NCI-H69 (cell line): ENCODE measurements around the gene SYS1.

Source experiments
- DNase-seq: peaks from one replicate; lab custom pipeline; 2025; lab: John Stamatoyannopoulos, UW

SYS1 gene

GRCh38 chr20:45387274-45387673 lies 24.3 kb downstream of the SYS1 start:
- DNase-seq, result no peak

- DNase-seq, result no peak
Observed at GRCh38 chr20:45390931-45391330, 28.0 kb downstream of the SYS1 start.

- no peak for DNase-seq
Observed at GRCh38 chr20:45391559-45391958, 28.6 kb downstream of the SYS1 start.

- DNase-seq, result no peak
Observed at GRCh38 chr20:45392733-45393132, 29.8 kb downstream of the SYS1 start.

DNA sequence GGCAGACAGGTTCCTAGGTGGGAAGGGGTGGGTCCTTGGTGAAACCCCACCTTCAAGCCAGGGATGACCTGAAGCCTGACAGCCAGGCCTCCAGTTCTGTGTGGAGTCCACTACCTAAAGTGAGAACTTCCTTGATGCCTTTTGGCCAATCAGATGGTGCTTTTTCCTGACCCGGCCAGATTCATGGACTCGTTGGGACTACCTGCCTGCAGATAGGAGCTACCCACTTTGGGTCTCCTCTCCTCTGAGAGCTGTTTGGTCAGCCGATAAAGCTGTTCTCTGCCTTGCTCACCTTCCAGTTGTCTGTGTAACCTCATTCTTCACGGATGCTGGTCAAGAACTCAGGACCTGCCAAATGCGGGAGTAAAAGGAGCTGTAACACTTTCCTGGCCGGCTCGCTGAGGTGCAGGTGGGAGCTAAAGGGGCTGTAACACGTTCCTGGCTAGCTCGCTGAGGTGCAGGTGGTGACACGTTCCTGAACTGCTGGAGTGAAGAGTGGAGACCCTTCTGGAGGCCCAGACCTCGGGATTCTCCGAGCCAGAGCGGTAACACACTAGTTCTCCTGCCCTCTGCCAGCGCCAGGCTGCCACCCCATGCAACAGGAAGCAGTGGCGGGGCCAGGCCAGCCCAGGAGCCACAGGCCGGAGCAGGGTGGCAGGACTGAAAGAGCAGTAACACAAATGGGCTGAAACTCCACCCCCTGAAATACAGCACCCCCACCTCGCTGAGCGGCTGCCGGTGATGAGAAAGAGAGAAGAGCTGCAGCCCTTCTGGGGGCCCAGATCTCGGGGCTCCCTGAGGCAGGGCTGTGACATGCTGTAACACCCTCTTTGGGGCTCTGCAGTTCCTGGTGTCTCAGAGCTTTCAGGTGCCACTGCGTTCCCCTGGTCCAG lies 31.5 kb downstream of the SYS1 start:
- DNase-seq, result no peak

- no peak for DNase-seq
Observed at GRCh38 chr20:45395114-45395415, 32.1 kb downstream of the SYS1 start.

GRCh38 chr20:45399018-45399417 lies 36.1 kb downstream of the SYS1 start:
- no peak for DNase-seq

DNA sequence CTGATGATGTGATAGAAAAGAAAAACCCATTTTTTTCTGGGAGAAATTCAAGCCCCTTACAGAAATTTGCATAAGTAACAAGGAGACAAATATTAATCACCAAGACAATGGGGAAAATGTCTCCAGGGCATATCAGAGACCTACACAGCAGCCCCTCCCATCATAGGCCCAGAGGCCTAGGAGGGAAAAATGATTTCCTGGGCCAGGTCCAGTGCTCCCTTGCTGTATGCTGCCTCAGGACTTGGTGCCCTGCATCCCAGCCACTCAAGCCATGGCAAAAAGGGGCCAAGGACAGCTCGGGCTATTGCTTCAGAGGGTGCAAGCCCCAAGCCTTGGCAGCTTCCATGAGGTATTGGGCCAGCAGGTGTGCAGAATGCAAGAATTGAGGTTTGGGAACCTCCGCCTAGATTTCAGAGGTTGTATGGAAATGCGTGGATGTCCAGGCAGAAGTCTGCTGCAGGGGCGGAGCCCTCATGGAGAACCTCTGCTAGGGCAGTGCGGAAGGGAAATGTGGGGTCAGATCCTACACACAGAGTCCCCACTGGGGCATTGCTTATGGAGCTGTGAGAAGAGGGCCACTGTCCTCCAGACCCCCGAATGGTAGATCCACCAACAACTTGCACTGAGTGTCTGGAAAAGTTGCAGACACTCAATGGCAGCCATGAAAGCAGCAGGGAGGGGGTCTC lies 37.5 kb downstream of the SYS1 start:
- DNase-seq, result no peak

GRCh38 chr20:45402946-45403345 lies 40.0 kb downstream of the SYS1 start:
- no peak for DNase-seq

DNA sequence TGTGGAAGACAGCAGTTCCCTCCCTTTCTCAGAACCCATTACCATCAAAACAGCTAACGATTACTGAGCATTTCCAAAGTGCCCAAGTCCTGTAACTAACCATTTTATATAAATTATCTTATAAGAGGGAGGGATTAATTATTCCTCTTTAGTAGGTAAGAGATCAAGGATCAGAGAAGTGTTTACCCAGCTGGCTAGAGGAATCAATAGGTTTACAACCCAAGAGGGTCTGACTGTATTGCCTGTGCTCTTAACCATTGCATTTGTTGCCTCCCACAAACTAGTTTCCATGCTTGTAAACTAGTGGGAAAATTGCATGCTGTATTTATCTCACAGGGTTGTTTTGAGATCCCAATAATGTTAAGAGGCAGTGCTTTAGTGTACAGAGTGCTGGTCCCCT lies 41.5 kb downstream of the SYS1 start:
- DNase-seq, result peak; percentile 7

DNA sequence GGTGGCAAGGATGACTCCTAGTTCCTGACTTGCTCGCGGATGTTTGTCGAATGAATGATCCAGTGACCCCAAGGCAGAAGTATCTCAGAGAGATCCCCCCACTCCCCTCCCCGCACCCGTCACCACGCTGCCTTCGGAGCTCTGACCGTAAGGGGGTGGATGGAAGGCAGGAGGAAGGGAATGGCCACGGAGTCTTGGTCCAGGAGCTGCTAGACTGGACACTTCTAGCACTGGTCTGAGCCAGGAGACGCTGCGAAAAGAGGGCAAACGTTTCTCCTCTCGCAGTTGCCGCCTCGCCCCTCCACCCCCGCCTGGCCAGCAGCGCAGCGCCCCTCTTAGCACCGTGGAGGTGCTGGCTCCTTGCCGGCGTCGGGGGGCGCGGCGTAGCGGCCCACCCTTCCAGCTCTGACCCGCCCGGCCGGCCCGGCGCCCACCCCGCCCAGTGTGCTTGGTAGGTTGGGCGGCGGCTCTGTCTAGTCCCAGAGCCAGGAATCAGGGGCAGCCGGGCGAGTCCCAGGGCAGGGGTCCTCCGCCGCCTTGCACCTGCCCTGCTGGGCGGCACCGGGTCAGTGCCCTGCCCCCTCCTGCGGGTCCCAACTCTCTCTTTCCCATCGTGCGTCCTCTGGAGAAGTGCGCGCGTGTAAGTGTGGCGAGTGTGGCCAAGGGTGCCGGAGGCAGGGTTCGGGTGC lies 42.8 kb downstream of the SYS1 start:
- DNase-seq, result peak; percentile 44

- peak; percentile 81 for DNase-seq
Observed at GRCh38 chr20:45406260-45407066, 43.5 kb downstream of the SYS1 start.

- peak; percentile 57 for DNase-seq
Observed at GRCh38 chr20:45407067-45407745, 44.2 kb downstream of the SYS1 start.

GRCh38 chr20:45407783-45408645 lies 45.1 kb downstream of the SYS1 start, which contains the start of gene DBNDD2:
Gene DBNDD2 (plus strand): TSS chr20:45408289. CDS start chr20:45408468, 179 bp downstream.
- DNase-seq, result no peak

DNA sequence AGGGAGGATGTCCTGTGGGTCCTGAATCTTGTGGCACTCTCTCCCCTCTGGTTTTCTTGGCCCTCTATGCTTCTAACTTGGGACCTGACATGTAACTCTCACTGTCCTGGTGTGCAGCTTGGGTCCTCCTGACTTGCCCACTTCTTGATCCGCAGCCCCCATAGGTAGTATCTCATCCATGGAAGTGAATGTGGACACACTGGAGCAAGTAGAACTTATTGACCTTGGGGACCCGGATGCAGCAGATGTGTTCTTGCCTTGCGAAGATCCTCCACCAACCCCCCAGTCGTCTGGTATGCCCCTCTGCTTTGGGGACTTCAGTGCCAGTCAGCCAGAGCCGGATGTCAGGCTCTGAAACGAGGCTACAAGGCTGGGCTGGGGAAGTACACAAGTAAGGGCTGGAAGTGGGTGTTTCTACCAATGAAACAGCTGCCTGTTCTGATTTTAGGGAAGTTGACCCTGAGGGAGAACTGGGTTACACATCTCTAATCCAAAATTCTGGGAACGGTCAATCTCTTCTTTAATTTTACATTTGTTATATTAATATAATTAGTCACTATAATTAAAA lies 45.8 kb downstream of the SYS1 start:
- DNase-seq, result no peak

GRCh38 chr20:45409521-45410272 lies 46.7 kb downstream of the SYS1 start:
- no peak for DNase-seq

DNA sequence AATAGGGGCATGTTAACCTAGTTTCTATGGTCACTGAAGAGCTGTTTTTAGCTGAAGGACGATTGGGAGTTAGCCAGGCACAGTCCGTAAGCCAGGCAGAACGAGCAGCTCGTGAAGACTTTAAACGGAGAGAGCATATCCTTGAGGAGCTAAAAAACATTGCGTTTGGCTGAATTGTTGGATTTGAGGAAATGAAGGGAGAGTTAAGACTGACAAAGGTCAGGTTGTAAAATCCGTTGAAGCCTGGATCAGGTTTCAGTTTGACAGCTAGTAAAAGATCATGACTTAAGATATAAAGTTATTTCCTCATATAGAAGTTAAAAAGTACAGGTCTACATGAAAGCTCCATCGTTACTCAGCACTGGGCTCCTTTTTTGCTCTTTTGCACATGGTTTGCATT lies 47.9 kb downstream of the SYS1 start:
- DNase-seq, result no peak

DNA sequence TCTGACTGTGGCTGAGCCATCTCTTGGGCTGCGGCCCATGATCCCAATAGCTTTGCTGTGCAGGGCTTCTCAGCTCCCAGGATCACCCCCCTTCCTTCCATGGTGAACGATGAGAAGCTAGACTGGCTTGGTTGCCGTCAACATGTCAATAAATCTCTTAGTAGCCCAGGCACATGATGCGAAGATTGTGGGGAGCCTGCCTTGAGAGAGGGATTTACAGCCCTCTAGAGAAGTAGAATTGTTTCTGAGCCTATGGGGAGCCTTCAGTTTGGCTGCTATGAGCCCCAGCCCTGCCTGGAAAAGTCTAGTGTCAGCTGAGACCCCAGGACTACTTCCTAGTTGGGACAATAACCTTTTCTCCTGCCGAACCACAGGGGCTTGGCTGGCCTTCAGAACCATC lies 49.7 kb downstream of the SYS1 start:
- no peak for DNase-seq

GRCh38 chr20:45413479-45413878 lies 50.5 kb downstream of the SYS1 start:
- no peak for DNase-seq
